HG03571 (cell line): ENCODE measurements around the gene ABCA4.

Source experiments
- ATAC-seq: cut with Tn5 transposase; IDR thresholded peaks from one replicate; pipeline ENCODE4 v1.9.1; 2021; ENCODE audit not compliant: unreplicated experiment

ABCA4 gene

GRCh38 chr1:94084547-94084946, 36.4 kb downstream of the ABCA4 start:
- ATAC-seq = no peak

GRCh38 chr1:94084085-94084484, 36.9 kb downstream of the ABCA4 start:
- ATAC-seq = no peak

GRCh38 chr1:94083681-94084080, 37.3 kb downstream of the ABCA4 start:
- no peak for ATAC-seq

- no peak for ATAC-seq
These were observed 39.2 kb downstream of the ABCA4 start for GRCh38 chr1:94081566-94082344.

- ATAC-seq = no peak
These were observed 41.0 kb downstream of the ABCA4 start for GRCh38 chr1:94079989-94080388.

- no peak for ATAC-seq
These were observed 41.6 kb downstream of the ABCA4 start for GRCh38 chr1:94079080-94079940.

GRCh38 chr1:94072840-94073522, 48.0 kb downstream of the ABCA4 start:
- no peak for ATAC-seq

- ATAC-seq = no peak
These were observed 49.0 kb downstream of the ABCA4 start for GRCh38 chr1:94071976-94072375.

- ATAC-seq = no peak
These were observed 49.6 kb downstream of the ABCA4 start for GRCh38 chr1:94071391-94071790.

- no peak for ATAC-seq
These were observed 50.1 kb downstream of the ABCA4 start for GRCh38 chr1:94070865-94071264.

- no peak for ATAC-seq
These were observed 51.0 kb downstream of the ABCA4 start for GRCh38 chr1:94069919-94070285.

GRCh38 chr1:94068999-94069918, 51.7 kb downstream of the ABCA4 start:
- ATAC-seq = no peak

GRCh38 chr1:94068096-94068998, 52.6 kb downstream of the ABCA4 start:
- no peak for ATAC-seq

GRCh38 chr1:94067196-94067595, 53.8 kb downstream of the ABCA4 start:
- no peak for ATAC-seq

- ATAC-seq = no peak
These were observed 57.6 kb downstream of the ABCA4 start for GRCh38 chr1:94063379-94063778.

- peak; percentile 87 for ATAC-seq
These were observed 59.2 kb downstream of the ABCA4 start for GRCh38 chr1:94061513-94062443.

- ATAC-seq = no peak
These were observed 60.2 kb downstream of the ABCA4 start for GRCh38 chr1:94060720-94061119.

- no peak for ATAC-seq
These were observed 62.2 kb downstream of the ABCA4 start for GRCh38 chr1:94058766-94059165.
